A549 (cell line): ENCODE measurements around the gene LAMA3. TPM values are rescaled to one million over a fixed set of nuclear protein-coding genes. Genes with fewer than 3 reads are reported as not detected.

Experiments
- ATAC-seq, 2 experiments: fragments of 200-7000 bp in 1 of 2; fragments of >200 bp in 1 of 2; cut with Nextera tagmentation in 1 of 2; cut with Tn5 transposase in 1 of 2; 3 replicates each; pipeline versions ENCODE4 v1.8.0 to v1.9.1; 2018 to 2020; ENCODE audit warnings: mild to moderate bottlenecking in 1 of 2, moderate library complexity in 1 of 2
- CTCF ChIA-PET: fragments of 300-600 bp; sonication (Branson Sonifier 250); formaldehyde crosslinking; extraction: SDS; loops from one replicate; lab custom pipeline; 2021; ENCODE audit warnings: antibody characterized with exemption, inconsistent platforms; lab: Yijun Ruan, JAX
- POLR2A ChIA-PET: fragments of 350-600 bp; formaldehyde crosslinking; extraction: SDS; loops from one replicate; lab custom pipeline; 2021; ENCODE audit warnings: antibody characterized with exemption, inconsistent platforms; lab: Yijun Ruan, JAX
- DNase-seq, 2 experiments: peaks; one replicate each; pipeline versions ENCODE4 v3.0.0 to v3.0.0-alpha.2; 2011 to 2016; ENCODE audit warnings: low read depth in 1 of 2, low spot score in 1 of 2
- FAIRE-seq: peaks from 2 replicates; lab custom pipeline; 2011; peaks lifted over from hg19 to GRCh38; lab: Jason Lieb, UNC
- H3K27ac ChIP-seq, 2 experiments: fragments of >200 bp; sonication (Bioruptor Twin); formaldehyde crosslinking; 3 replicates each; pipeline ENCODE4 v1.5.1; 2016 to 2017
- H3K4me1 ChIP-seq: fragments of >200 bp; sonication (Bioruptor Twin); formaldehyde crosslinking; 3 replicates; pipeline ENCODE4 v1.6.1; 2016
- H3K4me2 ChIP-seq: fragments of >200 bp; sonication (Bioruptor Twin); formaldehyde crosslinking; 3 replicates; pipeline ENCODE4 v1.6.1; 2016
- H3K4me3 ChIP-seq: fragments of >200 bp; sonication (Bioruptor Twin); formaldehyde crosslinking; 3 replicates; pipeline ENCODE4 v1.5.1; 2016
- H3K9me3 ChIP-seq: fragments of >200 bp; sonication (Bioruptor Twin); formaldehyde crosslinking; 3 replicates; pipeline ENCODE4 v1.6.1; 2016
- BHLHE40 ChIP-seq: IDR thresholded peaks from 2 replicates; pipeline ENCODE4 v1.6.1; 2012; ENCODE audit warnings: low read depth, low read length, inconsistent platforms
- CBX2 ChIP-seq: fragments of 200-600 bp; sonication (generic); IDR thresholded peaks from 2 replicates; pipeline ENCODE4 v1.6.1; 2016; ENCODE audit warnings: low read depth, mild to moderate bottlenecking, borderline replicate concordance
- CEBPB ChIP-seq, 2 experiments: fragments of >200 bp in 1 of 2; sonication (Bioruptor Twin) in 1 of 2; formaldehyde crosslinking in 1 of 2; IDR thresholded peaks; 2 replicates each; pipeline ENCODE4 v1.6.1; 2012 to 2016
- EHMT2 ChIP-seq: fragments of 200-600 bp; sonication (generic); IDR thresholded peaks from 2 replicates; pipeline ENCODE4 v1.6.1; 2016; ENCODE audit warnings: antibody characterized with exemption, low read depth, mild to moderate bottlenecking, moderate library complexity
- FOSB ChIP-seq: fragments of 250-450 bp; sonication (Bioruptor Pico); IDR thresholded peaks from 2 replicates; pipeline ENCODE4 v1.5.0; 2020; ENCODE audit warnings: mild to moderate bottlenecking, moderate library complexity
- FOXS1 ChIP-seq: fragments of 250-450 bp; sonication (Bioruptor Pico); IDR thresholded peaks from 2 replicates; pipeline ENCODE4 v1.5.0; 2020; ENCODE audit warnings: mild to moderate bottlenecking, moderate library complexity
- GATA3 ChIP-seq: IDR thresholded peaks from 2 replicates; pipeline ENCODE4 v1.6.1; 2012; ENCODE audit warnings: borderline replicate concordance
- HDAC2 ChIP-seq: fragments of 200-600 bp; sonication (generic); IDR thresholded peaks from 2 replicates; pipeline ENCODE4 v1.6.1; 2016
- HEYL ChIP-seq: fragments of 250-450 bp; sonication (Bioruptor Pico); IDR thresholded peaks from 2 replicates; pipeline ENCODE4 v1.8.0; 2021; ENCODE audit warnings: mild to moderate bottlenecking, moderate library complexity
- HMGXB4 ChIP-seq: fragments of 250-450 bp; sonication (Bioruptor Pico); IDR thresholded peaks from 2 replicates; pipeline ENCODE4 v1.5.0; 2021; ENCODE audit warnings: mild to moderate bottlenecking, moderate library complexity, borderline replicate concordance
- HOXA7 ChIP-seq: fragments of 250-450 bp; sonication (Bioruptor Pico); IDR thresholded peaks from 2 replicates; pipeline ENCODE4 v1.5.0; 2020; ENCODE audit warnings: mild to moderate bottlenecking, moderate library complexity
- HOXB5 ChIP-seq: fragments of 250-450 bp; sonication (Bioruptor Pico); IDR thresholded peaks from 2 replicates; pipeline ENCODE4 v1.5.0; 2020; ENCODE audit warnings: mild to moderate bottlenecking, moderate library complexity
- JUN ChIP-seq, 2 experiments: fragments of >200 bp; sonication (Bioruptor Twin); formaldehyde crosslinking; IDR thresholded peaks; 2 replicates in 1 of 2; 3 replicates in 1 of 2; pipeline ENCODE4 v1.6.1; 2016 to 2017
- KDM1A ChIP-seq: fragments of 200-600 bp; sonication (generic); IDR thresholded peaks from 2 replicates; pipeline ENCODE4 v1.6.1; 2016; ENCODE audit warnings: low read depth, mild to moderate bottlenecking
- MAFK ChIP-seq: fragments of 450-650 bp; IDR thresholded peaks from 2 replicates; pipeline ENCODE4 v1.6.1; 2014; ENCODE audit not compliant: partially characterized antibody
- NFE2L2 ChIP-seq: fragments of 150-350 bp; conservative IDR thresholded peaks from 2 replicates; pipeline ENCODE4 v1.6.1; 2014; ENCODE audit warnings: low read length
- PBX3 ChIP-seq: IDR thresholded peaks from 2 replicates; pipeline ENCODE4 v1.6.1; 2012
- PHF8 ChIP-seq: fragments of 200-600 bp; sonication (generic); IDR thresholded peaks from 2 replicates; pipeline ENCODE4 v1.6.1; 2016; ENCODE audit warnings: low read depth, mild to moderate bottlenecking, antibody characterized with exemption, moderate library complexity, borderline replicate concordance
- POLR2A ChIP-seq: IDR thresholded peaks from 2 replicates; pipeline ENCODE4 v1.6.1; 2012; ENCODE audit warnings: mild to moderate bottlenecking, low read length
- POLR2AphosphoS2 ChIP-seq: conservative IDR thresholded peaks from 2 replicates; pipeline ENCODE4 v1.6.1; 2012; ENCODE audit warnings: low read length, improper control_type of control experiment, inconsistent platforms
- RARB ChIP-seq: fragments of 250-450 bp; sonication (Bioruptor Pico); IDR thresholded peaks from 2 replicates; pipeline ENCODE4 v1.8.0; 2021; ENCODE audit warnings: mild to moderate bottlenecking, moderate library complexity
- REST ChIP-seq: fragments of 200-600 bp; sonication (generic); IDR thresholded peaks from 2 replicates; pipeline ENCODE4 v1.6.1; 2016; ENCODE audit warnings: antibody characterized with exemption, mild to moderate bottlenecking, moderate library complexity
- SREBF2 ChIP-seq: fragments of 450-650 bp; IDR thresholded peaks from 2 replicates; pipeline ENCODE4 v1.6.1; 2014; ENCODE audit warnings: mild to moderate bottlenecking, moderate library complexity
- TFCP2L1 ChIP-seq: fragments of 250-450 bp; sonication (Bioruptor Pico); IDR thresholded peaks from 2 replicates; pipeline ENCODE4 v1.5.0; 2021; ENCODE audit warnings: mild to moderate bottlenecking
- TP53 ChIP-seq: fragments of 250-450 bp; sonication (Bioruptor Pico); IDR thresholded peaks from 2 replicates; pipeline ENCODE4 v1.5.0; 2021; ENCODE audit warnings: mild to moderate bottlenecking, moderate library complexity
- USF2 ChIP-seq: fragments of 450-650 bp; IDR thresholded peaks from 2 replicates; pipeline ENCODE4 v1.6.1; 2014; ENCODE audit warnings: antibody characterized with exemption
- ZFP36 ChIP-seq: fragments of 450-650 bp; IDR thresholded peaks from 2 replicates; pipeline ENCODE4 v1.6.1; 2014; ENCODE audit warnings: borderline replicate concordance; ENCODE audit not compliant: partially characterized antibody
- WGBS: methylation state at CpG from one replicate; pipeline ENCODE4 v1.1.6; 2017; ENCODE audit errors: missing lambda C conversion rate; 5-methylcytosine and 5-hydroxymethylcytosine counted together
- polyA plus RNA-seq, 4 experiments: library from polyadenylated mRNA; depleted of rRNA in 3 of 4; stranded (reverse); fragments of >200 nt; fragmentation: RNase III in 1 of 4; extraction: RNeasy Plus Mini Kit Qiagen cat#74134 plus additional on column Dnase treatment in 1 of 4; gene quantifications; 2 replicates in 3 of 4; 3 replicates in 1 of 4; pipeline ENCODE4 v1.2.3, GENCODE V29; 2011 to 2017

The LAMA3 gene
- polyA plus RNA-seq, 2 of the 4 experiments (the other 2 are of a cell fraction) = 18.2 to 31.0 TPM

GRCh38 chr18:23650968-23651927 is 38.0 kb upstream of the LAMA3 start (continued):
- no peak for TF ChIP-seq KDM1A
- no peak for TF ChIP-seq HOXA7 (CRISPR knock-in tag)
- TF ChIP-seq FOXS1 (CRISPR knock-in tag) = no peak
- peak; percentile 78 to 94; a peak in 3 of 4 replicates for TF ChIP-seq CEBPB (IDR thresholded peaks at IDR 0.05)
- TF ChIP-seq PHF8 = no peak
- TF ChIP-seq GATA3 = peak; percentile 66; the same call in 1 of the 2 replicates
- no peak for TF ChIP-seq POLR2A
- TF ChIP-seq BHLHE40 = no peak
- TF ChIP-seq ZFP36 = no peak
- no peak for TF ChIP-seq FOSB
- no peak for TF ChIP-seq POLR2AphosphoS2
- TF ChIP-seq HEYL (CRISPR knock-in tag) = no peak
- TF ChIP-seq JUN (IDR thresholded peaks at IDR 0.05) = peak in 1 of 2 experiments; percentile 47; a peak in 1 of 5 replicates
- TF ChIP-seq TP53 = no peak
- no peak for TF ChIP-seq EHMT2
- TF ChIP-seq REST = no peak
- no peak for TF ChIP-seq MAFK
- no peak for TF ChIP-seq HOXB5
- TF ChIP-seq SREBF2 = no peak
- no peak for TF ChIP-seq USF2
- TF ChIP-seq RARB = no peak
- no peak for TF ChIP-seq PBX3
- TF ChIP-seq TFCP2L1 (CRISPR knock-in tag) = no peak
- TF ChIP-seq NFE2L2 = no peak
- no peak for TF ChIP-seq CBX2

GRCh38 chr18:23652232-23652631 is 37.0 kb upstream of the LAMA3 start:
- H3K4me2 ChIP-seq = peak overlapping the region; percentile 63
- DNase-seq = no peak
- peak overlapping the region; percentile 57 to 83 for H3K27ac ChIP-seq
- no peak for FAIRE-seq
- peak; percentile 41 to 68; a peak in 4 of 6 replicates for ATAC-seq
- no peak for TF ChIP-seq FOXS1 (CRISPR knock-in tag)
- TF ChIP-seq HDAC2 = no peak
- no peak for TF ChIP-seq HMGXB4
- peak; percentile 29; the same call in 1 of the 2 replicates for TF ChIP-seq GATA3
- POLR2A ChIA-PET = interaction anchor here (1.2 kb wide), 1 partner anchor 11 kb away, joined by 3 read pairs; no protein-coding TSS in a partner anchor
- peaks cover 43% of the 10 kb centered on the region for H3K4me1 ChIP-seq
- CTCF ChIA-PET = interaction anchor here (0.9 to 5.3 kb wide), 3 partner anchors 11 to 62 kb away, joined by 3 to 28 read pairs (median 9); no protein-coding TSS in a partner anchor
- H3K4me3 ChIP-seq = no peak overlapping the region
- H3K9me3 ChIP-seq = no peaks in the 10 kb centered on the region
- WGBS = 45% methylated on average over 6 of the region's 6 CpGs
